ENCODE data around the gene MSRB2.
A peak's percentile ranks its signal among the peaks of the same experiment; 100 is the strongest.

Gene MSRB2

GRCh38 chr10:23157691-23158369, 62.5 kb downstream of the MSRB2 start:
- peak; percentile 31 for TF ChIP-seq CTCF (IDR thresholded peaks at IDR 0.05; ENCODE audit: low read depth, low read length)
- TF ChIP-seq, protein P1, sequence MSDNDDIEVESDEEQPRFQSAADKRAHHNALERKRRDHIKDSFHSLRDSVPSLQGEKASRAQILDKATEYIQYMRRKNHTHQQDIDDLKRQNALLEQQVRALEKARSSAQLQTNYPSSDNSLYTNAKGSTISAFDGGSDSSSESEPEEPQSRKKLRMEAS (IDR thresholded peaks at IDR 0.05; ENCODE audit: low read depth, low read length): no peak
- no peak overlapping the region for H3K4me3 ChIP-seq (ENCODE audit: low read depth, low read length)

DNA sequence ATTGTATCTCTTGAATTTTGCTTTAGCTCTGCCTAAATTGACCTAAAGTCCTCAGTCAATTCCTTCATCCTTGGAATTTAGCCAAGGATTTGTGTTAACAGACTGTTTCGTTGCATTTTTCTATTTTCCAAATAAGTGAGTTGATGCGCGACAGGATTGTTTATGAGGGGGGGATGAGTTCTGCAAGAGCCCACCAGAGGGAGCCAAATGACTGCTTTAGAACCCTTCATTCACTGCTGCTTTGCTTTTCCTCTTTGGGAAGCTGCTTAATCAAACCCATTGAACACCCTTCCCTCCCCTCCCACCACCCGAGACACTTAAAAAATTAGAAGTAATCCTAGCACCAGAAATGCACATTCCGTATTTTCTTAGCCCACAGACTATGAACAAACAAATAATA, 63.0 kb downstream of the MSRB2 start:
- no peak overlapping the region for H3K4me3 ChIP-seq (ENCODE audit: low read depth, low read length)
- TF ChIP-seq, protein P1 (IDR thresholded peaks at IDR 0.05; ENCODE audit: low read depth, low read length): no peak
- peak; percentile 63 for TF ChIP-seq CTCF (IDR thresholded peaks at IDR 0.05; ENCODE audit: low read depth, low read length)
- DNase-seq (ENCODE audit: low read depth): peak; percentile 57

More at GRCh38 chr10:23157691-23158369, 62.5 kb downstream of the MSRB2 start:
- peak; percentile 48 for DNase-seq (ENCODE audit: low read depth)

- TF ChIP-seq CTCF (IDR thresholded peaks at IDR 0.05; ENCODE audit: low read depth, low read length) (no peak), MYC (IDR thresholded peaks at IDR 0.05; ENCODE audit: low read depth, low read length) (no peak), POLR2A (IDR thresholded peaks at IDR 0.05; ENCODE audit: extremely low read depth, insufficient read length) (no peak)
- TF ChIP-seq, protein P1 (IDR thresholded peaks at IDR 0.05; ENCODE audit: low read depth, low read length): no peak
- H3K4me3 ChIP-seq (ENCODE audit: low read depth, low read length): no peak overlapping the region
- peak; percentile 7 for DNase-seq (ENCODE audit: low read depth)
Observed at GRCh38 chr10:23171232-23171876, 76.0 kb downstream of the MSRB2 start.
